ENCODE data around the gene CD40LG.

DNA sequence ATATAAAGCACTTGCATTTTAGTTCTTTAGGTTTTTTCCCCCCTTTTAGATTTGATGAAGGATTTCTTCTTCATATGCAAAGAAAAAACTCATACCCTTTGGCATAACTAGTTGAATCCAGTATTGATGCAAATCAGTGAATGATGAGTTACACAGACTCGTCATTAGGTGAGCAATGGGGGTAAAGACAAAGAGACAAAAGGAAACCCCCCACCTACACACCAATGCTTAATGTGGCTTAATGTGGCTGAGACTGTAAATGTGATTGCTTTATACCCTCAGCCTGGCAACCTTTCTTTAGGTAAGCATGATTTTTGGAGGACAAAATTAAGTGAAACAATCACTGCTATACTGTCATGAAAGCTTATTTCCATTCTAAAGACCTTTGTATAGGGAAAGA is 39.5 kb downstream of the CD40LG start:
- TF ChIP-seq POLR2AphosphoS5 (IDR thresholded peaks at IDR 0.05; ENCODE audit: borderline replicate concordance, low read depth, low read length) (no peak), FOXP2 (optimal IDR thresholded peaks at IDR 0.05; ENCODE audit: control extremely low read depth, extremely low read length, insufficient read depth) (no peak), EZH2 (IDR thresholded peaks at IDR 0.05) (no peak)

All from SK-N-MC (cell line).